ENCODE data around the gene SUGCT. TPM values are rescaled to one million over a fixed set of nuclear protein-coding genes. Genes with fewer than 3 reads are reported as not detected.

The SUGCT gene
- total RNA-seq, 1 donor from 2014 or later: 9.9 TPM

Small RNA genes within 50 kb of the gene (small RNA-seq; reads per million reads assigned to genes)
- gene AC006023.1 (ENCODE audit: low replicate concordance): not detected
- not detected for gene AC006023.2 (ENCODE audit: low replicate concordance)

Other genes starting within 250 kb of the SUGCT start
- 95.4 TPM for gene CDK13, start 184.7 kb upstream of the SUGCT start, total RNA-seq
- 8.9 TPM for gene MPLKIP, start 383 bp upstream of the SUGCT start, total RNA-seq